Activated CD8-positive, alpha-beta memory T cell treated with anti-CD3 and anti-CD28 coated beads, Interleukin-2, amount 50 U/mL, for 24 hours (primary cell): ENCODE data around the gene TTC39C.
"Not testable (repeated sequence)": the region's sequence is repeated elsewhere in the genome, so short reads cannot be mapped to it uniquely, and the experiment has no call there.

ENCODE experiments used
- DNase-seq: peaks from one replicate; pipeline ENCODE4 v3.0.0-alpha.2; 2020; ENCODE audit errors: extremely low read depth

The TTC39C gene

GRCh38 chr18:24128700-24129099 lies 114.1 kb downstream of the TTC39C start:
- DNase-seq = no peak

- DNase-seq = no peak
These were observed 115.9 kb downstream of the TTC39C start for GRCh38 chr18:24130494-24130893.

- DNase-seq = no peak
These were observed 122.4 kb downstream of the TTC39C start for GRCh38 chr18:24136967-24137373.

GRCh38 chr18:24138409-24138788 lies 123.8 kb downstream of the TTC39C start:
- no peak for DNase-seq

GRCh38 chr18:24138789-24139616 lies 124.4 kb downstream of the TTC39C start, which contains the start of gene CABYR:
Gene CABYR (plus strand): TSS chr18:24139062. CDS start chr18:24143115, 4,053 bp downstream.
- DNase-seq = peak; percentile 25

- DNase-seq = no peak
These were observed 126.1 kb downstream of the TTC39C start for GRCh38 chr18:24140697-24141096.

GRCh38 chr18:24142376-24142775 lies 127.8 kb downstream of the TTC39C start:
- no peak for DNase-seq

- DNase-seq = not testable (repeated sequence)
These were observed 135.0 kb downstream of the TTC39C start for GRCh38 chr18:24149591-24149990.

GRCh38 chr18:24153397-24153796 lies 138.8 kb downstream of the TTC39C start:
- no peak for DNase-seq

- DNase-seq = no peak
These were observed 143.3 kb downstream of the TTC39C start for GRCh38 chr18:24157855-24158254.

- no peak for DNase-seq
These were observed 145.5 kb downstream of the TTC39C start for GRCh38 chr18:24160086-24160485.

- no peak for DNase-seq
These were observed 146.8 kb downstream of the TTC39C start for GRCh38 chr18:24161304-24161703.

GRCh38 chr18:24168496-24168895 lies 153.9 kb downstream of the TTC39C start:
- no peak for DNase-seq

GRCh38 chr18:24170360-24170759 lies 155.8 kb downstream of the TTC39C start:
- no peak for DNase-seq

- no peak for DNase-seq
These were observed 159.4 kb downstream of the TTC39C start for GRCh38 chr18:24173997-24174396.

GRCh38 chr18:24176727-24177416 lies 162.3 kb downstream of the TTC39C start:
- DNase-seq = peak; percentile 23

- DNase-seq = no peak
These were observed 163.1 kb downstream of the TTC39C start for GRCh38 chr18:24177499-24178133.

GRCh38 chr18:24180048-24180447 lies 165.5 kb downstream of the TTC39C start:
- no peak for DNase-seq

GRCh38 chr18:24181806-24182205 lies 167.3 kb downstream of the TTC39C start:
- no peak for DNase-seq
